ENCODE measurements around the gene CPNE7. TPM values are rescaled to one million over a fixed set of nuclear protein-coding genes. Genes with fewer than 3 reads are reported as not detected.

CPNE7 gene
- total and polyA plus RNA-seq, 2 of the 13 experiments (the other 11 are each of a cell fraction or from before 2014, with no cell fraction given) = 0.59 TPM; not detected in 1

DNA sequence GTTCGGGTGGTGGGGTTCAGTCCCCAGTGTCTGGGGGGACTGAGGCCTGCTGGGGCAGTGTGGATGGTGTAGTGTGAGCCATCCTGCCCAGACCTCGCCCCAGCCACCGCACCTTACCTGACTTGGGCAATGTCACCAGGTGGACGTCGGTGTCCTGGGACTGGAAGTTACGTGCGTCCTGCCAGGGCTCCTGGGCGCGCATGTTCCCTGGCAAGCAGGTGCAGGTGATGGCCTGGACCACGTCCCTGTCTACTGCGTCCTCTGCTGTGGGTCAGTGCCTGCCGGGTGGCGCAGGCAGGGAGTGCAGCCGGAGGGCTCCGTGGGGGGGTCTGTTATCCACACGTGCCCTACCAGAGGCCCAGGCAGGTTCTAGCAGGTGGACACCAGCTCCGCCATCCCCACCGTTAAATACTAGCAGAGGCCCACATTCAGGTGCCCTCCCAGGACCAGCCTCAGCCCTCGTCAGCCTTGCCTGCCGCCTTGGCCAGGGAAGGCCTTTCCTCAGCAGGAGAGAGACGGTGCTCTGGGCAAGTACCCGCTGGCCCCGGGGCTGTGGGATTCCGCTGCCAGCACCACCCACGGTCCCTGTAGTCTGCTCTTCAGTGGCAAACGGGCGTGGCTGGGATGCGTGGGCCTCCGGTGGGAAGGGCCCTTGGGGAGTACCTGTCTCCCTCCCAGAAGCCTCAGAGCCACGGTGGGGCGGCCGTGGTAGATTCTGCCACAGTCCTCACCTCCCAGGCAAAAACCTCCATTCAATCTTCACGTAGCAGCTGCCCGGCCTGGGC lies 29.8 kb downstream of the CPNE7 start:
- no peaks in the 10 kb centered on the region for H3K9me3 ChIP-seq (ENCODE audit: low read length)
- FAIRE-seq (no peak), ATAC-seq (no peak; the same call in 2 of the 3 replicates), DNase-seq (ENCODE audit: low spot score) (no peak)
- intact Hi-C loops (cut with micrococcal nuclease; ENCODE audit: unreplicated experiment) (no loop called here), in situ Hi-C loops (cut with HindIII; ENCODE audit: extremely low pct_ligation_motif_present, low pct_unique_long_range_greater_than_20kb) (no loop called here)
- 40% methylated on average over 10 of the region's 34 CpGs for WGBS (ENCODE audit: low lambda C conversion rate)
- no peaks in the 10 kb centered on the region for H4K20me1 ChIP-seq (ENCODE audit: insufficient read depth, low read length)
- H2AFZ ChIP-seq (ENCODE audit: low read length) = no peak overlapping the region
- no peaks in the 10 kb centered on the region for H3K79me2 ChIP-seq (ENCODE audit: insufficient read depth, low read length)
- TF ChIP-seq, protein P1, sequence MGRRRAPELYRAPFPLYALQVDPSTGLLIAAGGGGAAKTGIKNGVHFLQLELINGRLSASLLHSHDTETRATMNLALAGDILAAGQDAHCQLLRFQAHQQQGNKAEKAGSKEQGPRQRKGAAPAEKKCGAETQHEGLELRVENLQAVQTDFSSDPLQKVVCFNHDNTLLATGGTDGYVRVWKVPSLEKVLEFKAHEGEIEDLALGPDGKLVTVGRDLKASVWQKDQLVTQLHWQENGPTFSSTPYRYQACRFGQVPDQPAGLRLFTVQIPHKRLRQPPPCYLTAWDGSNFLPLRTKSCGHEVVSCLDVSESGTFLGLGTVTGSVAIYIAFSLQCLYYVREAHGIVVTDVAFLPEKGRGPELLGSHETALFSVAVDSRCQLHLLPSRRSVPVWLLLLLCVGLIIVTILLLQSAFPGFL (CRISPR knock-in tag; IDR thresholded peaks at IDR 0.05) = no peak
- TF ChIP-seq MTA1 (CRISPR knock-in tag; IDR thresholded peaks at IDR 0.05; ENCODE audit: borderline replicate concordance) (peak; percentile 25; the same call in 1 of the 2 replicates), ZNF224 (CRISPR knock-in tag; IDR thresholded peaks at IDR 0.05) (0 out of 2 replicates have a peak, but pooled peaks have one; percentile 36)
- H3K27me3 ChIP-seq (ENCODE audit: control insufficient read depth in 1 of 2, insufficient read depth in 2 of 2, low read length in 2 of 2) = peaks cover 8 to 30% of the 10 kb centered on the region in 2 experiments
- no peak overlapping the region for H3K27ac ChIP-seq (ENCODE audit: extremely low read length, insufficient read depth, low read length)
- H3K36me3 ChIP-seq (replicated peaks in 1 of 2; ENCODE audit: control insufficient read depth in 1 of 2, insufficient read depth in 2 of 2, low read length in 2 of 2) = no peaks in the 10 kb centered on the region
- peaks cover 34% of the 10 kb centered on the region for H3K4me1 ChIP-seq (ENCODE audit: insufficient read depth, low read length)
- no peak overlapping the region for H3K9ac ChIP-seq (ENCODE audit: insufficient read depth, low read depth, low read length)
- H3K4me3 ChIP-seq (replicated peaks in 1 of 3; ENCODE audit: insufficient read depth in 1 of 3, low read depth in 2 of 3, low read length in 3 of 3) = no peak overlapping the region
- POLR2A ChIA-PET = no interaction called here
- no peak overlapping the region for H3K4me2 ChIP-seq (ENCODE audit: low read depth, low read length)
- BruUV-seq (replicated peaks) = no TSS peak
- CTCF ChIA-PET (ENCODE audit: low intra/inter-chr PET ratio, low total read pairs) = no interaction called here

DNA sequence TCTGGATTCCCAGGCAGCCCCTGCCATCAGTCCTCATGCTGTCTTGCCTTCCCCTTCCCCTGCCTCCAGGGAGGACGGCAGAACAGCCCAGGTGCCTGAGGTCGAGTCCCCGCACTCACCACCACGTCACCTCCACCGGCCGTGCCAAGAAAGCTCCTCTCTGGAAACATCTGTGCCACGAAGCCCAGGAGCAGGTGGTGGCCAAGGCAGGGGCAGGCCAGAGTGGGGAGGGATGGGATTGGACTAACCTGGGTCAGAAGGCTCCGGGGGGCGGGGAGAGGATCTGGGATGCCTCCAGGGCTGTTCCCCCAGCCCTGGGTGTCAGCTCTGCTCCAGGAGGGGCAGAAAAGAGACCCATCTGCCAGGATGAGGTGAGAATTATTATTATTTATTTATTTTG lies 30.4 kb downstream of the CPNE7 start:
- H3K36me3 ChIP-seq (replicated peaks in 1 of 2; ENCODE audit: control insufficient read depth in 1 of 2, insufficient read depth in 2 of 2, low read length in 2 of 2) = no peaks in the 10 kb centered on the region
- intact Hi-C loops (cut with micrococcal nuclease; ENCODE audit: unreplicated experiment) (no loop called here), in situ Hi-C loops (cut with HindIII; ENCODE audit: extremely low pct_ligation_motif_present, low pct_unique_long_range_greater_than_20kb) (no loop called here)
- FAIRE-seq (no peak), DNase-seq (ENCODE audit: low spot score) (no peak), ATAC-seq (no peak)
- H3K79me2 ChIP-seq (ENCODE audit: insufficient read depth, low read length) = no peaks in the 10 kb centered on the region
- BruUV-seq (replicated peaks) = no TSS peak
- peaks cover 34% of the 10 kb centered on the region for H3K4me1 ChIP-seq (ENCODE audit: insufficient read depth, low read length)
- CTCF ChIA-PET (ENCODE audit: low intra/inter-chr PET ratio, low total read pairs) = no interaction called here
- no peaks in the 10 kb centered on the region for H3K9me3 ChIP-seq (ENCODE audit: low read length)
- no peak overlapping the region for H2AFZ ChIP-seq (ENCODE audit: low read length)
- H3K9ac ChIP-seq (ENCODE audit: insufficient read depth, low read depth, low read length) = no peak overlapping the region
- WGBS (ENCODE audit: low lambda C conversion rate) = 61% methylated on average over 9 of the region's 9 CpGs
- H3K4me3 ChIP-seq (replicated peaks in 1 of 3; ENCODE audit: insufficient read depth in 1 of 3, low read depth in 2 of 3, low read length in 3 of 3) = no peak overlapping the region
- H4K20me1 ChIP-seq (ENCODE audit: insufficient read depth, low read length) = no peaks in the 10 kb centered on the region
- H3K4me2 ChIP-seq (ENCODE audit: low read depth, low read length) = no peak overlapping the region
- POLR2A ChIA-PET = interaction anchor here (0.5 kb wide), 1 partner anchor 14 kb away, joined by 3 read pairs; no protein-coding TSS in a partner anchor
- H3K27me3 ChIP-seq (ENCODE audit: control insufficient read depth in 1 of 2, insufficient read depth in 2 of 2, low read length in 2 of 2) = peaks cover 7 to 33% of the 10 kb centered on the region in 2 experiments
- no peak overlapping the region for H3K27ac ChIP-seq (ENCODE audit: extremely low read length, insufficient read depth, low read length)
- TF ChIP-seq, protein P2, sequence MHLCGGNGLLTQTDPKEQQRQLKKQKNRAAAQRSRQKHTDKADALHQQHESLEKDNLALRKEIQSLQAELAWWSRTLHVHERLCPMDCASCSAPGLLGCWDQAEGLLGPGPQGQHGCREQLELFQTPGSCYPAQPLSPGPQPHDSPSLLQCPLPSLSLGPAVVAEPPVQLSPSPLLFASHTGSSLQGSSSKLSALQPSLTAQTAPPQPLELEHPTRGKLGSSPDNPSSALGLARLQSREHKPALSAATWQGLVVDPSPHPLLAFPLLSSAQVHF (CRISPR knock-in tag; IDR thresholded peaks at IDR 0.05) = no peak
- TF ChIP-seq, protein P3, sequence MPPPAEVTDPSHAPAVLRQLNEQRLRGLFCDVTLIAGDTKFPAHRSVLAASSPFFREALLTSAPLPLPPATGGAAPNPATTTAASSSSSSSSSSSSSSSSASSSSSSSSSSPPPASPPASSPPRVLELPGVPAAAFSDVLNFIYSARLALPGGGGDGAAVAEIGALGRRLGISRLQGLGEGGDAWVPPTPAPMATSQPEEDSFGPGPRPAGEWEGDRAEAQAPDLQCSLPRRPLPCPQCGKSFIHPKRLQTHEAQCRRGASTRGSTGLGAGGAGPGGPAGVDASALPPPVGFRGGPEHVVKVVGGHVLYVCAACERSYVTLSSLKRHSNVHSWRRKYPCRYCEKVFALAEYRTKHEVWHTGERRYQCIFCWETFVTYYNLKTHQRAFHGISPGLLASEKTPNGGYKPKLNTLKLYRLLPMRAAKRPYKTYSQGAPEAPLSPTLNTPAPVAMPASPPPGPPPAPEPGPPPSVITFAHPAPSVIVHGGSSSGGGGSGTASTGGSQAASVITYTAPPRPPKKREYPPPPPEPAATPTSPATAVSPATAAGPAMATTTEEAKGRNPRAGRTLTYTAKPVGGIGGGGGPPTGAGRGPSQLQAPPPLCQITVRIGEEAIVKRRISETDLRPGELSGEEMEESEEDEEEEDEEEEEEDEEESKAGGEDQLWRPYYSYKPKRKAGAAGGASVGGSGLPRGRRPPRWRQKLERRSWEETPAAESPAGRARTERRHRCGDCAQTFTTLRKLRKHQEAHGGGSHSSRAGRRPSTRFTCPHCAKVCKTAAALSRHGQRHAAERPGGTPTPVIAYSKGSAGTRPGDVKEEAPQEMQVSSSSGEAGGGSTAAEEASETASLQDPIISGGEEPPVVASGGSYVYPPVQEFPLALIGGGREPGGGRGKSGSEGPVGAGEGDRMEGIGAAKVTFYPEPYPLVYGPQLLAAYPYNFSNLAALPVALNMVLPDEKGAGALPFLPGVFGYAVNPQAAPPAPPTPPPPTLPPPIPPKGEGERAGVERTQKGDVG (CRISPR knock-in tag; IDR thresholded peaks at IDR 0.05; ENCODE audit: borderline replicate concordance) = no peak
- no peak for TF ChIP-seq ZFP41 (CRISPR knock-in tag; IDR thresholded peaks at IDR 0.05; ENCODE audit: borderline replicate concordance)
- TF ChIP-seq DNMT3B (CRISPR knock-in tag; conservative IDR thresholded peaks at IDR 0.05) = no peak
- no peak for TF ChIP-seq ZNF550 (CRISPR knock-in tag; IDR thresholded peaks at IDR 0.05; ENCODE audit: borderline replicate concordance)
- TF ChIP-seq POLR2G (IDR thresholded peaks at IDR 0.05; ENCODE audit: low read depth, low read length) = no peak
- TF ChIP-seq BORCS8-MEF2B (CRISPR knock-in tag; IDR thresholded peaks at IDR 0.05) = no peak
- TF ChIP-seq ZKSCAN1 (IDR thresholded peaks at IDR 0.05; ENCODE audit: low read length) = no peak
- TF ChIP-seq ZEB1 (IDR thresholded peaks at IDR 0.05; ENCODE audit: insufficient replicate concordance, low read depth) = no peak

All from HepG2 (cell line).